CD4-positive, alpha-beta T cell treated with Interleukin-1 beta for 1 hour (primary cell): ENCODE results near the gene NID2.
A peak's percentile ranks its signal among the peaks of the same experiment; 100 is the strongest.

Source experiments
- DNase-seq, 2 donors: peaks; one replicate each; pipeline ENCODE4 v3.0.0-alpha.2; 2020 to 2022

Gene NID2

DNA sequence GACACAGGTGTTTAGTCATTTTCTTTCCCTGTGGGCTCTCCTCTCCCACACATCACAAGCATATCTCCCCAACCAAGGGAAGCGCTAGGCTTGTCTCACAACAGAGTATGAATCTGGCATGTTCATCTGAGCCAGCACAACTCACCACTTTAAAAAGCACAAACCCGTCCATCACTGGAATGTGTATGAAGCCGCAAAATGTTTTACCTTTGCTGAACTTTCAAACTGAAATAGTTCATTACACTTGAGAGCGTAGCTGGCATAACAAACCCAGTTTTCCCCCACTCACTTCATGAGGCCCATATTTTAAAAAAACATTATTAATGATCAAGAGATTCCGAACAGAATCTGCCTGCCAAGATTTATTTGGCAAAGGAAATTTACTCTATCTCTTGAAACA lies 15.8 kb downstream of the NID2 start:
- DNase-seq: no peak

DNA sequence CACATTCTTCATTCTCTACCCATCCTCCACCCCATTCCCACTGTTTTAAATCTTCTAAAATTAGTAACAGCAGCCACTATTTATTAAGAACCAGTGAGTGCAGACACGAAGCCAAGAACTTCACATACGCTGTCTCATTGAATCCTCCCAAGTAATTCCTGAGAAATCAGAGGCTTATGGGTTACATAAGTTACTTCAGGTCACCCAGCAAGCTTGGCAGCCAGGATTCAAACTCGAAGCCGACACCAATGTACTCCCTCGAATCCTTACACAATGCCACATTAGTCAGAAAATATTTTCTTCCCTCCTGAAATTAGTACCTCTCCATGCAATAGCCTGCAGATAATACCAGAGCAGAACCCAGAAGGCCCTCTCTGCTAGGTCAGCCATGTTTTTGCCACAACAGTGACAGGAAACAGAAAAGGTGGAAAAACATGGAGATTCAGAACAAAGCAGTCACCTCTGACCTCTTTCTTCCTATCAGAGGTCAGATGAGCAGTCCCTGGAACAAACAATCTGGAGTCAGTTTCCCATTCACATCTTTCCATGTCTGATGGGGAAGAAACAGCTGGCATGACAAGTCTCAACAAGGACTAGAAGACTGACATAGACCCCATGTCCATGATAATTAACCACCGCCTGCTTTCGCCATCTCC lies 16.4 kb downstream of the NID2 start:
- no peak for DNase-seq

DNA sequence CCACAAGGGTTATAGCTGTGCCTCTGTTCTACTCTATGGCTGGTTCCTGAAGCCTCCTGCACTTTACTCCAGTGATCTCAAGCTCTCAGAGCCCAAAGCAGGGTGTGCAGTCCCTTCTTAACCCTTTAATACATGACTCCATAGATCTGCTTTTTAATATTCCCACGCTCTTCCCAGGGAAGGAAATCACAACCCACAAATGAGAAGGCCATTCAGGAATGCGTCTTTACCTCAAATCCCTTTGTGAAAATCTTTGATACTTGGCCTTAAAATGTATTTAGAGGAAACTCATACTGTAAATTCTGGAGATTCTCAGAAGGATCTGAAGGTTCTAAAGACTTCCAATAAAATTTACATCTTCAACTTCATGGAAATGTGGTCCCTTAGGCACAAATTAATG lies 17.0 kb downstream of the NID2 start:
- DNase-seq: no peak

DNA sequence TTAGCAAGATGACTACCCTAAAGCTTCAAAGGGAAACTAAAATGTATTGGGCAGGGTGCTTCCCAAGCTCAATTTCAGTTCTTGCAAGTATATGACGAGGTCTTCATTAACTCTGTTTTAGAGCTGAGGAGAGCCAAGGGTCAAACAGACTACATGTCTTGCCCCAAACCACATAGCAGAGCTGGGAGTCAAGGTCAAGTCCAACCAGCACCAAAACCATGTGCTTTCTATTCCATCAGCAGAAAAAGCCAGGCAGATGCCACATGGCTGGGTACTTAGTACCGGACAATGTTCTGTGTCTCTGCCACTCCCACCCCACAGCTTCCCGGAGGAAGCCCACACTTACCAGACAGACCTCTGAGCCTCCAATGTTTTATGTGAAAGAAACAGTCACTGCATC lies 17.6 kb downstream of the NID2 start:
- DNase-seq: no peak

DNA sequence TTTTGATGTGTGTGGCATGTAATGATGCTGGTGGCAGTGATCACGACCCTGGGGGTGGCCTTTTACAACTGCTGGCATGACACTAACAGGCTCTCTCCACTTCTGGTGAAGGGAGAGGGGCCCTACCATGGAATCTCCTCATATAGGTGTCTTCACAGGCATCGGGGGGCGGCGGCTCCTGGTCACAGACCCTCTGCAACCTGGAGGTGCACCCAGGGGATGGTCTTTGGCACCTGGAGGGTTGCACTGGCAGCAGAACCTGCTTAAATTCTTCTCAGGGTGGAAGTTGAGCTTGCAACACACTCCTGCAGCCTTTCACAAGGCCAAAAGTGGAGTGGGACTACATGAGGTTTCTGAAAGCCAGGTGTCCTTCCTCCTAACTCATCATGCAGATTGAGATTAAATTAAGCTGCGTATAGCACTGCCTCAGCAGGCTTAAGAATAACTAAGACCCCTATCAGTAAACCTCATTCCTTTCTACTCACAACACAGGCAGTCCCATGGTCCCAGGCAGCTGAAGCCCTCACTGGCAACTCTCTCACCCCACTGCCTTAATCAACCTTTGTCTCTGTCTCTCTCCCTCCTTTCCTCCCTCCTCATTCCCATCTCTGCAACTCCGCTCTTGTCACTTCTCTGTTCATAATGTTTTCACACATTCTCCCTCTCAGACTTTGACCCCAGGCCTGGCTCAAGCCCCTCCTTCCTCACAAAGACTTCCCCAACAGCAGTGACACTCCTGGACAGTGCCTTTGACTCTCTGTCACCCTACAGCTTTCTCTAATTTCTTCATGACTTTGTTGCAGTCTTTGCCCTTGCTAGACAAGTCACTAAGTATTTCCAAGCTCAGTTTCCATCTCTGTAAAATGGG lies 18.9 kb downstream of the NID2 start:
- no peak for DNase-seq

DNA sequence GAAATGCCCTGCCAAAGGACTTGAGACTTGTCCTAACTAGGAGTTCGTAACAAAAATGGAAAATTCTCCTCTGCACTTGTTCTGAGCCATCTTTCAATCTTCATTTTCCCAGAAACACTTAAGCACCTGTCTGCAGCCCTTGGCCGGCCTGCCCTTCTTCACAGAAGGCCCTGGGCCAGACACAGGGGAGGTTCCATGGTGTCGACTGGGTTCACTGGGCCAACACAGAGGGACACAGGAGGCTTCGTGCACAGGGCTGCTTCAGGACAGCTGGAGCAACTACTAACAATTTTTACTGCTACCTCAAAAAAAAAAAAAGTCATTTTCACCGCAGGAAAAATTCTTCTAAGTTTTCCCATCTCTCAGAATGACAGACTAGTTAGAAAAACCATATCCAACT lies 19.6 kb downstream of the NID2 start:
- no peak for DNase-seq

DNA sequence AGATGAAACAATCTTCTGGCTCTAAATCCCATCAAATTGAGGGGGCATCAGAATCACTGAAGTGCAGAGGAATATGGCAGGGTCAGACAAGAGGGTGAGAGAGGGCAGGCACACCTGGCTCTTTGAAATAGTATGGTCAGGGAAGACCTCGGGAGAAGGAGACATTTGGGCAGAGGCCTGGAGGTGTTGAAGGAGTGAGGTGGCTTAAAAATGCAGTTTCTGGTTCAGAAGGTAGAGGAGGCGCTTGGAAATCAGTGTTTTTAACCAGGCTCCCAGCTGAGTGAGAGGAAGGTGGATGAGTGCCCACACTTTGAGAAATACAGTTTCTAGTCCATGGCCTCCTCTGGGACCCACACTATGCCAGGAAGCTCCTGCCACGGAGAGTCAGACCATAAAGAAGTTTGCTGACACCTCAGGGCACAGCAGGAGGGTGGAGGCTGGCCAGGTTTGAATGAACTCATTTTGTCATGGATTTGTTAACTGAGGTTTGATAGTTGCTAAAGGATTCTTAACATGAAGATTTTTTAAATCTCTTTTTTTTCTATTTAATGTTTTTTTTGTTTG lies 20.1 kb downstream of the NID2 start:
- no peak for DNase-seq

DNA sequence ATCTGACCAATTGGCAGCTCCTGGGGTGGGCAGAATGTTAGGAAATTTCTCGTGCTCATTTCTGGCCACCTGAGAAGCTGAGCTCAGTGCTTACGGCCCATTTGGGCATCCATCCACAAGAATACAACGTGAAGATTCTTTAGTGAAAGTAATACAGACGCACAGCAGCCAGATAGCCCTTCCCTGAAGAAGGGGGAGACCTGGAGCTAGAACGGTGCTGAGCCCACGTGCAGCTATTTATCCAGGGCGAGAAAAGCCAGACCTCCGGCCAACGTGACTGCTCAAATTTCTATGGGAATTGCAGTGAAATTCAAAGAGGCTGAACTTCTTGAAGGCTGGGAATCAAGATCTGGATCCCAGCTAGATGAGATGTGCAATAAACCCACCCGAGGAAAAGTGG lies 20.7 kb downstream of the NID2 start:
- DNase-seq: no peak

DNA sequence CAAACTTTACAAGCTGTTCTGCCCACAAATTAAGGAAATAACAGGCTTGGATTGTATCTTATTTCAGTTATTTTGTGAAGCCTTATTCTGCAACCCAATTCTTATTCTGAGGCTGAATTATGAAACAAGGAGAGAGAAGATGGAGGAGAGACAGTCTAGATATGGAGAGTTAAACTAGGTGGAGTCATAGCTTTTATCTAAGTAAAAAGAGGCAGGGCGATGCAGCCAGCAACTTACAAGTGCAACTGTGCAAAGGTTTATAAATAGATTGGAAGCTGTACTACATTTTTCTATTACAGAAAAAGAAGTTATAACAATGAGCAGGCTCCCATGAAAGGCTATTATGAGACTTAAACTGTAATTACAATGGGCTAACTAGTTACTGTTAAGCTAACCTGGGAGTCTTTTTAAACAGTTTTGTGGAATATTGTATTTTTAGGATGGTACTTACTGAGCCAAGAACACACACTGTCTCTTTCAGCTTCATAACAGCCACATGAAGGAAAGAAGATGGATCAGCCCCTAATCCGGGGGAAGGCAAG lies 22.4 kb downstream of the NID2 start:
- DNase-seq: no peak

DNA sequence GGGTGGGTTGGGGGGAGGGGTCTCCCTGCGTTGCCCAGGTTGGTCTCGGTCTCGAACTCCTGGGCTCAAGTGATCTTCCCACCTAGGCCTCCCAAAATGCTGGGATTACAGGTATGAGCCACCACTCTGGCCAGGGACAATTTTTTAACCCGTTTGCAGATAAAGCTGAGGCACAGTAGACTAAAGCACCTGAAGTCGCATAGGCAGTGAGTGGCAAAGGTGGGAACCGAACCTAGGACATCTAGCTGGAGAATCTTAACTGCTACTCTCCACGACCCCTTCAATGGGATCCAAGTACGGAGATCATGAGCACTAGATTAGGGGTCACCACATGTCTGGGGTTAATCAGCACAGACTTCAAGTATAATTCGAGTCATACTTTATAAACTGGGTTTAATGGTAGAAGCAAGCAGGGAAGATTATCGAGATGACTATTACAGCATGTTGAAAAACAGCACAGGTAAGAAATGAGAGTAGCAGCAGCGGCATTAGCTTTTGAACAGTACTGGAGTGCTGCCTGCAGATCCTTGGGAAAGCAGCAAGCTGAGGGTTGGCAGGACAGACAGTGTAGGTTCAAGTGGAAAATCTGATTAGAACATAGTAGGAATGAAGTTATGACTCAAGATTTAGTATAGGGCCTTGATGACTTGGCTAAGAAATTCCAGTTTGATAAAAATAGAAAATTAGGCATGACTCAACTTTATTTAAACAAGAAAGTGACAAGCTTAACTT lies 23.9 kb downstream of the NID2 start:
- DNase-seq: no peak

DNA sequence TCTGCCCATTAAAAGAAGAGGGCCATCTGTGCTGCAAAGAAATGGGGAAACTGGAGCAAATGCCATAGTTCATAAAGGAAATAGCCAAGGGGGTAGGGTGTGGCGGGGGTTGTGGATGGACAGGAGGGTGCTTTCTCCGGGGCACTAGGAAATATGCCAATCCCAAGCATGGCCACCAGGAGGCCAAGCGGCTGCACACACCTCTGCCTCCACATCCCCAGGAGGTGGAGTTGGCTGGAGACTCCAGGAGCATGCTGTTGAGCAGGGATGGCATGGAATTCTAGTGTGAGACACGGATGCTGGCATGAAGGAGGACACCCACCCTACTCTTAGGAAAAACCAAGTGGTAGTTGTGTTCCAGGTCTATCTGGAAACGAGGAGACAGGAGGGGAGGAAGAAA lies 25.2 kb downstream of the NID2 start:
- peak; percentile 20 to 42 for DNase-seq

DNA sequence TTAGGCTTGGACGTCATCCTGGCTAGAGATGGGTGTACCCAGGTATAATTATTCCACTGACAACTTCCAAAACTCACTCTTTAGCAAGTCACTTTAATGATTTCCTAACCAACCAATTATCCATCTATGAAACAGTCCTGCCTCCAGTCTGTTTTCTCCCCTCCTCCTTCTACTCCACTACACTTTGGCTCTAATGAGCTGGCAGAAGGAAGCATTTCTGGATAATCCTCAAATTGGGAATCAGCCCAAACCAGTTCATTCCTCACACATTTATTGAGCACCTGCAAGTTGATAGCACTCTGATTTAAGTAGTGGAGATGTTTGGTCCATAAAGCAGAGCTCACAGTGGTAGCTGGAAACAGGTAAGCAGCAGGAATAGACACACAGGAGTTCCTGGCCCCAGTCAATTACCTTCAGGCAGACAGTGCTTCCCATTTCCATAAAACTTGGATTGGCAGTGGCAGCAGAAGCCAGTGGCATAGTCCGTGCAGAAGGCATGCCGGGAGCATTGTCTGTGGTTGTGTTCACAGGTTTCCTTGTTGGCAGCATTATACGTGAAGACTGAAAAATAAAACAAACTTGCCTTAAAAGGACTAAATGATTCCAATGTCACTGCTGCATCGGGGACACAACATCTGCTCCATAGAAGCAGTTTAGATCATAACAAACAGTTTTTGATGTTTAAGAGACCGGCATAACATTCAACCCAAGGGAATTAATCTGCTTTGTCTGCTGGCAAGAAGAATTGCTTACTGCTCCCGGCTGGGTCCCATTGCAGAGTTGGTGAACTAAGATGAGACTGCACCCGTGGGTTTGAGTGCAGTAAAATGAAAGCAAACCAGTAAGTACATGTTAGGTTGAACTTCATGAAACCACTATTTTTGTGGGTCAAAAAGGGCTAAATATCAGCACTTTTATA lies 26.2 kb downstream of the NID2 start:
- DNase-seq: no peak

DNA sequence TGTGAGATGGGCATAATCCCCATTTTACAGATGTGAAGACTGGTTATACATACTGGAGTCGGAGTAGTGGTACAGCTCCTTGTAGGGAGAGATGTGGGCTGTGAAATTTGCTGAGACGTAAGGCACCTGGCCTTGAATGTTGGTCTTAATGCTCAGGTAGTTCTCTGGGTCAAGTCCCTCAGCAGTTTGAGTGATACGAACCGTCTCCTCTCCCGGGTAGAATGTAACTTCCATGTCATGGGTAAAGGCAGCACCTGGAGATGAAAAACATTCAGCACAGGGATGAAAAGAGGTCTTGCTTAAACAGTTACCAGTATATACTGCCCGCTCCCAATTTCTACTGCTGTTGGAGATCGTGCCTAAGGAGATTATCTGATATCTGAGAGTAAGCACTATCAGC lies 28.3 kb downstream of the NID2 start:
- no peak for DNase-seq

DNA sequence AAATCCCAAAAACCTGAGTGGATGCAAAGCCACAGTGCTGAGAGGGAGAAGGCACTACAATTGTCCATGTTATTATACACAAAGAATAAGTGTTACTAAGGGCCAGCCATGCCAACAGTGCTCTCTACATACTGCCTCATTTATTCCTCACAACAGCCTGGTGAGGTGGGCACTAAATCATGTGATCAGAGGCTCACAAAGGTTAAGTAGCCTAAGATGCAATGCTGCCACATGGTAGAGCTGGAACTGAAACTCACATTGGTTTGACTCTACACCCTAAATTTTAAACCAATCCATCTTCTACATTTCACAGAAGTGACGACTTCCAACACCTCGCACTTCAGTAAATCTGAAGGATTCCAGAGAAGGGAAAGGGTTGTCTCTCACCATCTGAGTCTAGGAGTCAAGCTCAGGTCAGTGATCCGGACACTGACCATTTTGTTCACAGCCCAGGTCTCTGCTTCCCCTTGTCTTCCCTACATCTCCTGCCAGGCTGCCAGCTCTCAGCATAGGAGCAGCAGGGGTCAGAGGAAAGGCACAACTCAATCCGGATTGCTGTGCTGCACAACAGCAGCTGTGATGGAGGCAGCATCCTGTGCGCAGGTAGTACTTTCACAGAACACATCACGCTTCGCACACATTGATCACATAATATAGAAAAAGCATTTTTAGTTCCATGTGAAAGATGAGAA lies 29.6 kb downstream of the NID2 start:
- DNase-seq: no peak

DNA sequence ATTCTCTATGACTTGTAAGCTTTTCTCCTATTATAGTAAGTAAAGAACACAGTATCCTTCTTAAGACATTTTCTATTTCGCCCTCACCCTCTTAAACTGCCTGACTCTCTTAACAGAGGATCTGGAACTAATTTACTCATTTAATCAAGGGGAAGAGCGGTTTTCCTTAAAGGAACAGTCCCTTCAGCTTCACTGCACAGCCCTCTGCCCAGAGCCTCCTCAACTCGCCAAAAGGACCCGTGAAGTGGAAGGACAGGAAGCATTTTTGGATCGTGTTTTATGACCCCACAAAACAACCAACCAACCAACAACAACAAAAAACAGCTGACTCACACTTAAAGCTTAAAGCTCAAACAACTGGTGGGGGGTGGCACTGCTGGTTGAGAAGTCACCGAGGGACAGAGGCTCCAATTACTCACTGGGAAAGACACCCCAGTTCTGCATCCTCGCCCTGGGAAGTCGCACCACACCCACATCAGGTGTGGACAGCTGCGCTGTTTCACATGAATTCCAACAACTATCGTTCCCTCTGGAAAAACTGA lies 35.7 kb downstream of the NID2 start:
- no peak for DNase-seq

DNA sequence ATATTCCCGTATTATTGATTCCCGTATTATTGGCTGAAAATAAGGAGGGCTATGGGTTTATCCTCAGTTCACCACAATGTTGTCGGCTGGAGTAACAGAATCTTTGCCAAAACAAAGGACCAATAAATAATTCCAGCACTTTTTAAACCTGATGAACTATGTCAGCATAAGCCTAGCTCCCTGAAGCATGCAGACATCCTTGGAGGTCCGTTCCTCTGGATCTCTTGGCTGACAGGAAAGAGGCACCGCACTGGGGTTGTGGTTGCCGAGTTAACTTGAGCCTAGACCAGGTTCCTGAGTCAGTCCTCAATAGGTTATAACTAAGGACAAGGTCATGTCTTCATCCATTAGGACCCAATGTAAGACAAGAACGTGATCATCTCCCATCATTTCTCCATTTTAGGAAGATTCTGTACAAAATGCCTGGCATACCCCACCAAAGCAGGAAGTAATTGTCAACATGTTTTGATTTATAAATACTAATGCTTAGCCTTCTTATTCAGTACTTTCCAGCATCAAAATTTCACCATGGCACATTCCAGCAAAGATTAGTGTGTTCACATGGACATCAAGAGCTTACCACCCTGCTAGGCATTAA lies 36.6 kb downstream of the NID2 start:
- no peak for DNase-seq

DNA sequence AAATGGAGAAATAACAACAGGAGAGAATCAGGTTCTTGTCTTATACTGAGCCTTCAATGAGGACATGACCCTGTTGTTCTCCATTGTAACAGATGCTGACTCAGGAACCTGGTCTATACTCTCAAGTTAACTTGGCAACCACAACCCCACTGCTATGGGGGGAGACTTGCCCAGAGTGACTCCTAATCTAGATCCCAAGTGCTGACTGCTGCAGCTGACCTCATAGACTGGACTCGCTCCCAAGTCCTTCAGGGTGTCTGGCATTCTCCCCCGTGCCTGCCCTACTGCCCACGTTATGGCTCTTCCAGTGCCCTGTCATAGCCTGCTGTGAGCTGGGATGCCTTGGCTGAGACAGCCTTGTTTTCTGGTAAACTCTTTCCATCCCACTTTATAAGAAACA lies 37.1 kb downstream of the NID2 start:
- DNase-seq: no peak

DNA sequence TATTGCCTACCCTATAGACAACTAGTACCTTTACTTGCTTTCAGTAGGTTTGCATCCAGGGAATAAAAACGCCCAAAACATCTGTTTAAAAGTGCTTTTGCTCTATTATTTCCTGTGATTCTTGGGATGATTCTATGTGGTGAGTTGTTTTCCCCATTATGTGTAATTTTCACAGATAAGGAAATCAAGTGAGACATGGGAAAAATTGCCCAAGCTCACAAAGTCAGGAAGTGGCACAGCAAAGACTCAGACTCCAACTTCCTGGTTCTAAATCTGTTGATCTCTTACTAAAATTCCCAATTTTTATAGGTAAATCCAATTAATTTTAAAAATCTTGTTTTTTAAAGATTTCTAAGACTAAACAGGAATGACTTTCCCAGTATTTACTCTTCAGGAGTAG lies 39.0 kb downstream of the NID2 start:
- DNase-seq: no peak

DNA sequence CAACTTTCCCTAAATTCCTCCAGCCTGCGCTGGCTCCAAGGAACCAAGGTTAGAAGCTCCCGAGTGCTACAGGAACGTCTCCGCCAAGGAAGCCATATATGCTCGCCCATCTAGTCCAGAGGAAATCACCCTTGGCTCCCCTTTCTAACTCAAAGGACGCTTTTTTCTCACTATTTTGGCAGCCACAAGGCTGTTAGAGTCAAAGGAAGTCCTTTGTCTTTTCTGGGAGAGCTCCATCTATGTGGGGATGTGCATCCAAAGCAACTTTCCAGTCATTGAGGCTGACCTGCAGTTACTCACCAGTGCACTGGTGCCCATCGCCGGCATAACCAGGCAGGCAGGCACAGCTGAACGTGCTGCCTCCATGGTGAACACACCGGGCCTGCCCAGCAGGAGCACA lies 42.0 kb downstream of the NID2 start:
- DNase-seq: no peak

DNA sequence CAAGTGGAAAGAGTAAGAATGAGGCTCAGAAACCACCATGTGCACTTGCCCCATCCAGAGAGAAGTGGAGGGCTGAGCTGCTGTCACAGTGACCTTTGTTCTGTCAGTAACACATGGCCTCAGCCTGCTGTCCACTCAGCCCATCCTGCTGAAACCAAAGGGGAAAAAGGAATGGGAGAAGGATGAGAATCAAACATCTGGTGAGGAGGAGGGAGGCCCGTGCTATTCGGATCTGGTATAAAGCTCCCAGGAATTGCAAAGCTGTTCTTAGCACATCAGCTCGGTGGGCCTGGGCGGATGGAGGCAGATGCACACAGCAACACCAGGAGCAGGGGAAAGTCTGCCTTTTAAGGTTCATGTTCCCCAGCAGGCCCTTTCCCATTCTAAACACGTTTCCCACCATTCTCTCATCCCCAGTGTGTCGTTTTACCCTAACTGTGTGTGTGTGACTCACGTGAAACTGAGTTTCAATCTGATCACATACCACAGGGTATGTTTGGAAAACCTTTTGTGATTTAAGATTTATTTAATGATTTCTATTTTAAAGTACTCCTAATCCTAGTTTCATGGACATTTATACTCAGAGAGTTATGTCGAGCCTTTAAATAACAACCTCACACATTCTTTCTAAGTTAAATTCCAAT lies 42.7 kb downstream of the NID2 start:
- DNase-seq: no peak
